SJSA1 (cell line): Measurements from ENCODE around the gene NR2F1-AS1. TPM values are rescaled to one million over a fixed set of nuclear protein-coding genes. Genes with fewer than 3 reads are reported as not detected.

Experiments
- DNase-seq, 2 experiments: peaks; one replicate each; pipeline ENCODE4 v3.0.0-alpha.2; 2015 to 2020; ENCODE audit warnings: low spot score in 2 of 2, low read depth in 1 of 2
- H3K27ac ChIP-seq: fragments of 250-450 bp; sonication (Bioruptor Pico); 2 replicates; pipeline ENCODE4 v1.5.1; 2020; ENCODE audit warnings: mild to moderate bottlenecking, moderate library complexity
- H3K27me3 ChIP-seq: fragments of 250-450 bp; sonication (Bioruptor Pico); replicated peaks from 2 replicates; pipeline ENCODE4 v1.5.1; 2020; ENCODE audit warnings: mild to moderate bottlenecking, moderate library complexity
- H3K36me3 ChIP-seq: fragments of 250-450 bp; sonication (Bioruptor Pico); 2 replicates; pipeline ENCODE4 v1.5.1; 2020; ENCODE audit warnings: mild to moderate bottlenecking
- H3K4me1 ChIP-seq: fragments of 250-450 bp; sonication (Bioruptor Pico); replicated peaks from 2 replicates; pipeline ENCODE4 v1.6.1; 2021; ENCODE audit warnings: mild to moderate bottlenecking
- H3K4me3 ChIP-seq: fragments of 250-450 bp; sonication (Bioruptor Pico); 2 replicates; pipeline ENCODE4 v1.5.1; 2020; ENCODE audit warnings: mild to moderate bottlenecking
- H3K9me3 ChIP-seq: fragments of 250-450 bp; sonication (Bioruptor Pico); replicated peaks from 2 replicates; pipeline ENCODE4 v1.5.1; 2020; ENCODE audit warnings: mild to moderate bottlenecking
- total RNA-seq: library from RNA; depleted of rRNA; stranded (reverse); fragments of >200 nt; shearing (Covaris generic); gene quantifications from 2 replicates; pipeline ENCODE4 v1.2.3, GENCODE V29; 2014

Gene NR2F1-AS1
- total RNA-seq, 1 experiment from 2014 or later, result 9.2 TPM

- H3K4me3 ChIP-seq, result no peak overlapping the region
- H3K27ac ChIP-seq, result no peak overlapping the region
- peaks cover 4% of the 10 kb centered on the region; the same call in 1 of the 2 replicates for H3K4me1 ChIP-seq
- H3K27me3 ChIP-seq, result no peaks in the 10 kb centered on the region
- no peaks in the 10 kb centered on the region for H3K36me3 ChIP-seq
- no peaks in the 10 kb centered on the region for H3K9me3 ChIP-seq
- DNase-seq, result no peak
Observed at GRCh38 chr5:93599001-93599379, 18.0 kb upstream of the NR2F1-AS1 start.

DNA sequence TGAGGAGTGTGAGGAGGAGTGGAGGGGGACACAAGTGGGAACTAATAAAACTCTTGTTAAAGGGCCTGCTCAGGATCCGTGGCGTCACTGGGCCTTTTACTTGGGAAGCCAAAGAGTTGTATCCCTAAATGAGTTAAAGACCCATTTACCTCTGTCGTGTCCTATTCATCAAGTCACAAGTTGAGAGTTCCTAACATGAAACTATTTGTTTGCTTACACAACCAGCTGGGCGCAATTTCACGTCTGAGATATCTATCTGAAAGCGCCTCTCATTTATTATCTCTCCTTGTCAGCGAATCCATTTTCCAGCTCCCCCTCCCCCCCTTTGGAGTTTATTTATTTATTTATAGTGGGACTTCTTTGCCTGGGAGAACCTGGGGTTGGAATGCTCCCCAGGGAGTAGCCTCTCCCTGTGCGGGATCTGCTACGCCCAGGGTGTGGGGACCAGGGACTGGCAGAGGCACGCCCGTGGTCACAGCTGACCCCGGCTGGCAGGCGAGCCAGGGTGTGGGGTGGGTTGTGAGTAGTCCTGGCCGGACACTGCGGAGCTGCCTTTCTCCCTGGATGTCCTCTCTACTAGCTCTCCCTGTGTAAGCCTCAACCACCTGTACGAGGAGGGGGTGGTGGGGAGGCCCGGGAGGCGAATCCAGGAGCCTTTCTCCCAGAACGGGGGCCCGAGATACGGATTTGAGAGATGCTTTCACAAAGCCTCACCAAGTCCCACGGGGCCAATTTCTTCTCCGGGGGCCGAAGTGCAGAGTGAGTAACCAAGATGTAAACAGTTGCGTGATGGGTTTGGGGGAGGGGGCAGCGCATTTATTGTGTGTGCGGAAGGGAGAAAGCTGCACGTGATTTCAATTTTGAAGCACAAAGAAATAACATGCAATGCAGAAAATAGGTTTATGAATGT is 17.3 kb upstream of the NR2F1-AS1 start:
- Histone ChIP-seq H3K36me3 (0 out of 2 replicates have a peak, but pooled peaks cover 4% of the 10 kb centered on the region), H3K9me3 (no peaks in the 10 kb centered on the region), H3K4me1 (peaks cover 4% of the 10 kb centered on the region; the same call in 1 of the 2 replicates), H3K4me3 (no peak overlapping the region), H3K27ac (no peak overlapping the region), H3K27me3 (no peaks in the 10 kb centered on the region)
- no peak for DNase-seq

DNA sequence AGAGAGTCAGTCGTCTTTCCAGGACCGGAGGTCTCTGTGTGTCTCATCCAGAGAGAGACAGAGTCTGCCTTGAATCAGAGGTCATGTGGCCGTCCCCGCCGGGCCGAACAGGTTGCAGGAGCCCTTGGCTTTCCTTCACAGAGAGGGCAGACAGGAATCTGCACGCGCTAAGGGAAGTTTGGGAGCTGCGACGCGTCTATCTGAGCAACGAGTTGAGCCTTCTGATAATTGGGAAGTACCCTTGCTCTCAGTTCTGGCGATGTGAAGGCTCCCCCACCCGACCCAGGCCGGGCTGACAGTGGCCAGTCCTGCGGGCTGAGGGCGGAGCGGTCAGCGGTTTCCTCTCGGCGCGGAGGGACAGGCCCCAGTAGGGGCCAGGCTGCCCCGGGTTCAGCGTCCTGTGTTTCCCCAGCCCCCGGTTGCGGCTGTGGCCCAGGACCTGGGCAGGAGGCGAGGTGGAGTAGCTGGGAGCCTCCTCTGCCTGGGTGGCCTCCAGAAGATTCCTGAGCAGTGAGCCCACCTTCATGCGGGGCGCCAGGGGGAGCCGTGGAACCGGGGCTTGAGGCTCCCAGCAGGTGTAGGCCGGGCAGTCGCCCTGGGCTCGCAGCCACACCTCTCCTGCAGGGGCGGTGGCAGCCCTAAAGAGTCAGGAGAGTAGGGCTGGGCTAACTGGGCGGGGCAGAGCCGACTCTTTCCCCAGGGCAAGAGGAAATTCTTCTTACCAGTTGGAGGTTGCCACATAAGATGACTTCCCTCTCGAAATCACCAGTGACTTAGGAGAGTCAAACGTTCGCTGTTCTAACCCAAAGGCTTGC is 15.9 kb upstream of the NR2F1-AS1 start:
- peaks cover 4% of the 10 kb centered on the region; the same call in 1 of the 2 replicates for H3K4me1 ChIP-seq
- 0 out of 2 replicates have a peak, but pooled peaks cover 4% of the 10 kb centered on the region for H3K36me3 ChIP-seq
- no peak for DNase-seq
- H3K4me3 ChIP-seq, result no peak overlapping the region
- H3K9me3 ChIP-seq, result no peaks in the 10 kb centered on the region
- no peaks in the 10 kb centered on the region for H3K27me3 ChIP-seq
- no peak overlapping the region for H3K27ac ChIP-seq

GRCh38 chr5:93596310-93596675 is 15.3 kb upstream of the NR2F1-AS1 start:
- H3K36me3 ChIP-seq, result 0 out of 2 replicates have a peak, but pooled peaks cover 4% of the 10 kb centered on the region
- no peaks in the 10 kb centered on the region for H3K27me3 ChIP-seq
- no peaks in the 10 kb centered on the region for H3K9me3 ChIP-seq
- no peak overlapping the region for H3K4me3 ChIP-seq
- no peak overlapping the region for H3K27ac ChIP-seq
- no peak for DNase-seq
- peaks cover 4% of the 10 kb centered on the region; the same call in 1 of the 2 replicates for H3K4me1 ChIP-seq

GRCh38 chr5:93595420-93596147 is 14.6 kb upstream of the NR2F1-AS1 start:
- no peak overlapping the region for H3K27ac ChIP-seq
- 0 out of 2 replicates have a peak, but pooled peaks cover 4% of the 10 kb centered on the region for H3K36me3 ChIP-seq
- DNase-seq, result no peak
- H3K4me3 ChIP-seq, result no peak overlapping the region
- no peaks in the 10 kb centered on the region for H3K27me3 ChIP-seq
- peaks cover 4% of the 10 kb centered on the region; the same call in 1 of the 2 replicates for H3K4me1 ChIP-seq
- H3K9me3 ChIP-seq, result no peaks in the 10 kb centered on the region

DNA sequence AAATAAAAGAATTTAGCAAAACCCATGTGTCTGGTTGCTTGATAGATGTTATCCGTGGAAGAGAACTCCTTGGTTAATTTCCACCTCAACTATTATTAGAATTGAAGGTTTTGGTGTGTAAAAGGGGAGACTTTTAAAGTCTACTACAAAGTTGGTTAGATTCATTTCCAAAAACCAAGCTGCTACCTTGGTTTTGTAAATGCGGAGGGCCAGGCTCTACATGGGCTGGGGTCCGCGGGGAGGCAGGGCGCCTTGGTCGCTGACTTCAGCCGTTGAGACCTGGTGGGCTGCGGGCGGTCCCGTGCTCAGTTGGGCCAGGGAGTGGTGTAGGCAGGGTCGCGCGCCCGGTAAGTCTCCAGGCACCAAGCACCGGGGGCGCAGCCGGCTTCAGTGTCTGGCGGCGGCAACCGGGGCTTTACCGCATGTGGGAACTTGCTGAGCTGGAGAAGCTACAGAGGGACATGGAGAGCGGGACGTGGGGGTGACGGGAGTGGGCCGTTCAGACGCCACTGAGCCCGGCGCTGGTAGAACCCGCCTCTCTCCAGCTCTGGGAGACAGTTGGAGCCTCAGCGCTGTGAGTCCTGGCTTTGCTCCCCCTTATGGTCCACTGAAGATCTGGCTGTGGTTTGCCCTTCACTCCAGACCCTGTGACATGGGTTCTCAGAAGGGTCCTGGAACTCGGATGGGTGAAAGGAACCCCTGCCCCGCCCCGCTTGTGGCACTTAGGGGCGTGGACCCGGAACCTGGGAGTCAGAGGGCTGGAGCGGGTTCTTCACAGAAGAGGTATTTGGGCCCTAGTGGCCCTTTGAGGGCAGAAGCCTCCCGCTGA is 13.8 kb upstream of the NR2F1-AS1 start:
- Histone ChIP-seq H3K4me3 (no peak overlapping the region), H3K36me3 (0 out of 2 replicates have a peak, but pooled peaks cover 4% of the 10 kb centered on the region), H3K4me1 (no peaks in the 10 kb centered on the region), H3K9me3 (no peaks in the 10 kb centered on the region), H3K27me3 (no peaks in the 10 kb centered on the region), H3K27ac (no peak overlapping the region)
- DNase-seq, result no peak

DNA sequence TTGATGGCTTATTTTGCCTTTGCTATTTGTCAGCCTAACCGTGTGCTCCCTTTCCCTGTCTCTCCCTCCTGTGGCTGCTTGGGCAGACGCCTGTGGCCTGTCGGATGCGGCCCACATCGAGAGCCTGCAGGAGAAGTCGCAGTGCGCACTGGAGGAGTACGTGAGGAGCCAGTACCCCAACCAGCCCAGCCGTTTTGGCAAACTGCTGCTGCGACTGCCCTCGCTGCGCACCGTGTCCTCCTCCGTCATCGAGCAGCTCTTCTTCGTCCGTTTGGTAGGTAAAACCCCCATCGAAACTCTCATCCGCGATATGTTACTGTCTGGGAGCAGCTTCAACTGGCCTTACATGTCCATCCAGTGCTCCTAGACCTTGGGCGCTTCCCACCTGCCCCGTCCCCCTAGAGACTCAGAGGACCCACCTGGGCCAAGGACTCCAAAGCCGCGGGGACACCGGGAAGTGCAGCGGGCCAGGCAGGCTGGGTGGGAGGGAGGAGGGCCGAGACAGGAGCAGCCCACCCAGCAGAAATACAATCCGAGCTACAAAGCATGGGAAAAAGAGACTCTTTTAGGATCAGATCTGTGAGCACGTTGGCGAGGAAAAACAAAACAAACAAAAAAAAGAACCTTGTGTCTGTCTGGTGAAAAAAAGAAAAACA is 12.6 kb upstream of the NR2F1-AS1 start:
- DNase-seq, result no peak
- Histone ChIP-seq H3K27me3 (no peaks in the 10 kb centered on the region), H3K36me3 (0 out of 2 replicates have a peak, but pooled peaks cover 4% of the 10 kb centered on the region), H3K27ac (no peak overlapping the region), H3K4me1 (no peaks in the 10 kb centered on the region), H3K4me3 (no peak overlapping the region), H3K9me3 (no peaks in the 10 kb centered on the region)

DNA sequence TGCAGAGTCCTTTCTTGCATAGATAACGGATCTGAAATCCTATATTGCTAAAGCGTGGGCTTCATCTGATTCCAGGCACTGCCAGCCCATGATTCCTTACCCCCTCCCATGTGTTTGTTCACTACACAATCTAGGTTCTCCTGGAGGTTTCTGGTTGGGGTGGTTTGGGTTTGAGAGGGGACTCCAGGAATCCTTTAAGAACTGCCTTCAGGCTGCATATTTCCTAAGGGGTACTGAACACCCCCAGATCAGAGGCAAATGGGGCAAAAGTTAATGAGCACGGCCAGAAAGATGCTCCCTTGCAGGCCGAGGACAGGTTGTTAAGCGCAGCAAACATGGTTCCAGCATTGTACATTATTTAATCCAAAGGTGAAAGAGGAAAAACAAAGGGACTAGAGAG is 11.9 kb upstream of the NR2F1-AS1 start:
- H3K9me3 ChIP-seq, result no peaks in the 10 kb centered on the region
- H3K27me3 ChIP-seq, result no peaks in the 10 kb centered on the region
- H3K27ac ChIP-seq, result no peak overlapping the region
- no peak overlapping the region for H3K4me3 ChIP-seq
- no peaks in the 10 kb centered on the region for H3K4me1 ChIP-seq
- no peak for DNase-seq
- 0 out of 2 replicates have a peak, but pooled peaks cover 4% of the 10 kb centered on the region for H3K36me3 ChIP-seq

GRCh38 chr5:93591323-93591945 is 10.4 kb upstream of the NR2F1-AS1 start:
- H3K9me3 ChIP-seq, result no peaks in the 10 kb centered on the region
- H3K4me1 ChIP-seq, result no peaks in the 10 kb centered on the region
- H3K4me3 ChIP-seq, result no peak overlapping the region
- no peak for DNase-seq
- no peaks in the 10 kb centered on the region for H3K27me3 ChIP-seq
- no peak overlapping the region for H3K27ac ChIP-seq
- 0 out of 2 replicates have a peak, but pooled peaks cover 4% of the 10 kb centered on the region for H3K36me3 ChIP-seq

GRCh38 chr5:93590493-93590892 is 9.5 kb upstream of the NR2F1-AS1 start:
- H3K4me1 ChIP-seq, result peaks cover 5% of the 10 kb centered on the region; the same call in 1 of the 2 replicates
- DNase-seq, result no peak
- no peaks in the 10 kb centered on the region for H3K27me3 ChIP-seq
- H3K36me3 ChIP-seq, result 0 out of 2 replicates have a peak, but pooled peaks cover 4% of the 10 kb centered on the region
- H3K27ac ChIP-seq, result no peak overlapping the region
- H3K4me3 ChIP-seq, result no peak overlapping the region
- H3K9me3 ChIP-seq, result no peaks in the 10 kb centered on the region

- Histone ChIP-seq H3K4me3 (no peak overlapping the region), H3K4me1 (peaks cover 5% of the 10 kb centered on the region; the same call in 1 of the 2 replicates), H3K27me3 (no peaks in the 10 kb centered on the region), H3K9me3 (no peaks in the 10 kb centered on the region), H3K36me3 (0 out of 2 replicates have a peak, but pooled peaks cover 4% of the 10 kb centered on the region), H3K27ac (no peak overlapping the region)
- no peak for DNase-seq
Observed at GRCh38 chr5:93589829-93590215, 8.8 kb upstream of the NR2F1-AS1 start.
